Neural crest cell (in vitro differentiated cells): ENCODE results near the gene RPH3AL. TPM values are rescaled to one million over a fixed set of nuclear protein-coding genes. Genes with fewer than 3 reads are reported as not detected.
"Not testable (repeated sequence)": the region's sequence is repeated elsewhere in the genome, so short reads cannot be mapped to it uniquely, and the experiment has no call there.

Experiments
- DNase-seq: peaks from one replicate; pipeline ENCODE4 v3.0.0; 2021; ENCODE audit warnings: low read depth, mixed read lengths, low spot score
- H3K27ac Mint-ChIP-seq: one replicate; pipeline ENCODE4 v1.8.0; 2021; ENCODE audit warnings: mild to moderate bottlenecking, mixed read lengths; ENCODE audit not compliant: unreplicated experiment
- H3K27me3 Mint-ChIP-seq: 2 replicates; pipeline ENCODE4 v1.8.0; 2021; ENCODE audit warnings: low read depth, mild to moderate bottlenecking, mixed read lengths
- H3K36me3 Mint-ChIP-seq: 2 replicates; pipeline ENCODE4 v1.8.0; 2021; ENCODE audit warnings: low read depth, mild to moderate bottlenecking, mixed read lengths
- H3K4me1 Mint-ChIP-seq: 2 replicates; pipeline ENCODE4 v1.8.0; 2021; ENCODE audit warnings: mixed read lengths
- H3K4me3 Mint-ChIP-seq: one replicate; pipeline ENCODE4 v1.8.0; 2021; ENCODE audit warnings: mild to moderate bottlenecking, mixed read lengths
- H3K9me3 Mint-ChIP-seq: 2 replicates; pipeline ENCODE4 v1.8.0; 2021; ENCODE audit warnings: mixed read lengths
- total RNA-seq: library from RNA; stranded (reverse); gene quantifications from 2 replicates; pipeline ENCODE4 v1.2.1, GENCODE V29; 2021
- TF ChIP-seq, protein P1 (sequence below): fragments of 200-600 bp; sonication (generic); conservative IDR thresholded peaks from 2 replicates; pipeline ENCODE4 v1.5.0; 2021; ENCODE audit warnings: antibody characterized with exemption, mild to moderate bottlenecking

RPH3AL gene
- total RNA-seq, 1 donor from 2014 or later = 1.9 TPM

DNA sequence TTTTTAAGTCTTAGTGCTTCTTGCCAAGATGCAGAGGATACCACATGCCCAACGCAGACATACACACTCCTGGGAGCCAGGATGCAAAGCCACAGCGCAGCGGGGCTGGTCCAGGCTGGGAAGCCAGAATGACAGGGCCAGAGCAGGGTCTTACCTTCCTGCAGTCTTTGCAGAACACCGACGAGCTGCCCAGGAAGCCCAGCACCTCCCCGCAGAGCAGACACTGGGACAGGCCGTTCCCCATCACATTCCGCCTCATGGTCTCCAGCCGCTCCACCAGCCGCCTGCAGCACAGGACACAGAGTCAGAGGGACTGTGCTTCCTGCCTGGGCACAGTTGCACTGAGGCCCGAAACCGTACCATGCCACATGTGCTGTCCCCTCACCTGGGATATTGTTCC lies 33.3 kb downstream of the RPH3AL start:
- peaks cover 9% of the 10 kb centered on the region for H3K4me1 Mint-ChIP-seq
- H3K27ac Mint-ChIP-seq = no peak overlapping the region
- H3K27me3 Mint-ChIP-seq = peaks cover 20% of the 10 kb centered on the region
- TF ChIP-seq, protein P1, sequence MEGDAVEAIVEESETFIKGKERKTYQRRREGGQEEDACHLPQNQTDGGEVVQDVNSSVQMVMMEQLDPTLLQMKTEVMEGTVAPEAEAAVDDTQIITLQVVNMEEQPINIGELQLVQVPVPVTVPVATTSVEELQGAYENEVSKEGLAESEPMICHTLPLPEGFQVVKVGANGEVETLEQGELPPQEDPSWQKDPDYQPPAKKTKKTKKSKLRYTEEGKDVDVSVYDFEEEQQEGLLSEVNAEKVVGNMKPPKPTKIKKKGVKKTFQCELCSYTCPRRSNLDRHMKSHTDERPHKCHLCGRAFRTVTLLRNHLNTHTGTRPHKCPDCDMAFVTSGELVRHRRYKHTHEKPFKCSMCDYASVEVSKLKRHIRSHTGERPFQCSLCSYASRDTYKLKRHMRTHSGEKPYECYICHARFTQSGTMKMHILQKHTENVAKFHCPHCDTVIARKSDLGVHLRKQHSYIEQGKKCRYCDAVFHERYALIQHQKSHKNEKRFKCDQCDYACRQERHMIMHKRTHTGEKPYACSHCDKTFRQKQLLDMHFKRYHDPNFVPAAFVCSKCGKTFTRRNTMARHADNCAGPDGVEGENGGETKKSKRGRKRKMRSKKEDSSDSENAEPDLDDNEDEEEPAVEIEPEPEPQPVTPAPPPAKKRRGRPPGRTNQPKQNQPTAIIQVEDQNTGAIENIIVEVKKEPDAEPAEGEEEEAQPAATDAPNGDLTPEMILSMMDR = no peak
- H3K4me3 Mint-ChIP-seq = no peak overlapping the region
- DNase-seq = no peak
- H3K36me3 Mint-ChIP-seq = peaks cover 5% of the 10 kb centered on the region
- peaks cover 23% of the 10 kb centered on the region for H3K9me3 Mint-ChIP-seq

DNA sequence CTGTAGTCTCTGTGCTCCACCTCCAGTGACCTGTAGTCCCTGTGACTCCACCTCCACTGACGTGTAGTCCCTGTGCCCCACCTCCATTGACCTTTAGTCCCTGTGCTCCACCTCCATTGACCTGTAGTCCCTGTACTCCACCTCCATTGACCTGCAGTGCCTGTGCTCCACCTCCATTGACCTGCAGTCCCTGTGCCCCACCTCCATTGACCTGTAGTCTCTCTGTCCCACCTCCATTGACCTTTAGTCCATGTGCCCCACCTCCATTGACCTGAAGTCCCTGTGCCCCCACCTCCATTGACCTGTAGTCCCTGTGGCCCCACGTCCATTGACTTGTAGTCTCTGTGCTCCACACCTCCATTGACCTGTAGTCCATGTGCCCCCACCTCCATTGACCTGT lies 35.5 kb downstream of the RPH3AL start:
- DNase-seq, H3K36me3 Mint-ChIP-seq, H3K27ac Mint-ChIP-seq, H3K4me1 Mint-ChIP-seq, H3K4me3 Mint-ChIP-seq: not testable (repeated sequence)
- peaks cover 12% of the 10 kb centered on the region for H3K27me3 Mint-ChIP-seq
- peaks cover 23% of the 10 kb centered on the region for H3K9me3 Mint-ChIP-seq

DNA sequence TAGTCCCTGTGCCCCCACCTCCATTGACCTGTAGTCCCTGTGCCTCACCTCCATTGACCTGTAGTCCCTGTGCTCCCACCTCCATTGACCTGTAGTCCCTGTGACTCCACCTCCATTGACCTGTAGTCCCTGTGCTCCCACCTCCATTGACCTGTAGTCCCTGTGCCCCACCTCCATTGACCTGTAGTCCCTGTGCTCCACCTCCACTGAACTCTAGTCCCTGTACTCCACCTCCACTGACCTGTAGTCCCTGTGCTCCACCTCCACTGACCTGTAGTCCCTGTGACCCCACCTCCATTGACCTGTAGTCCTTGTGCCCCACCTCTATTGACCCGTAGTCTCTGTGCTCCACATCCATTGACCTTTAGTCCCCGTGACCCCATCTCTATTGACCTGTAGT lies 37.2 kb downstream of the RPH3AL start:
- Mint-ChIP-seq H3K9me3 (peaks cover 23% of the 10 kb centered on the region), H3K27me3 (peaks cover 12% of the 10 kb centered on the region)
- not testable (repeated sequence) for H3K36me3 Mint-ChIP-seq, H3K4me3 Mint-ChIP-seq, H3K4me1 Mint-ChIP-seq, DNase-seq, H3K27ac Mint-ChIP-seq

DNA sequence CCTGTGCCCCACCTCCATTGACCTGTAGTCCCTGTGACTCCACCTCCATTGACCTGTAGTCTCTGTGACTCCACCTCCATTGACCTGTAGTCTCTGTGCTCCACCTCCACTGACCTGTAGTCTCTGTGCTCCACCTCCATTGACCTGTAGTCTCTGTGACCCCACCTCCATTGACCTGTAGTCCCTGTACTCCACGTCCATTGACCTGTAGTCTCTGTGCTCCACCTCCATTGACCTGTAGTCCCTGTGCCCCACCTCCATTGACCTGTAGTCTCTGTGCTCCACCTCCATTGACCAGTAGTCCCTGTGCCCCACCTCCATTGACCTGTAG lies 38.0 kb downstream of the RPH3AL start:
- H3K4me1 Mint-ChIP-seq, H3K27ac Mint-ChIP-seq, H3K36me3 Mint-ChIP-seq, DNase-seq, H3K4me3 Mint-ChIP-seq: not testable (repeated sequence)
- H3K9me3 Mint-ChIP-seq = peaks cover 23% of the 10 kb centered on the region
- H3K27me3 Mint-ChIP-seq = peaks cover 11% of the 10 kb centered on the region

DNA sequence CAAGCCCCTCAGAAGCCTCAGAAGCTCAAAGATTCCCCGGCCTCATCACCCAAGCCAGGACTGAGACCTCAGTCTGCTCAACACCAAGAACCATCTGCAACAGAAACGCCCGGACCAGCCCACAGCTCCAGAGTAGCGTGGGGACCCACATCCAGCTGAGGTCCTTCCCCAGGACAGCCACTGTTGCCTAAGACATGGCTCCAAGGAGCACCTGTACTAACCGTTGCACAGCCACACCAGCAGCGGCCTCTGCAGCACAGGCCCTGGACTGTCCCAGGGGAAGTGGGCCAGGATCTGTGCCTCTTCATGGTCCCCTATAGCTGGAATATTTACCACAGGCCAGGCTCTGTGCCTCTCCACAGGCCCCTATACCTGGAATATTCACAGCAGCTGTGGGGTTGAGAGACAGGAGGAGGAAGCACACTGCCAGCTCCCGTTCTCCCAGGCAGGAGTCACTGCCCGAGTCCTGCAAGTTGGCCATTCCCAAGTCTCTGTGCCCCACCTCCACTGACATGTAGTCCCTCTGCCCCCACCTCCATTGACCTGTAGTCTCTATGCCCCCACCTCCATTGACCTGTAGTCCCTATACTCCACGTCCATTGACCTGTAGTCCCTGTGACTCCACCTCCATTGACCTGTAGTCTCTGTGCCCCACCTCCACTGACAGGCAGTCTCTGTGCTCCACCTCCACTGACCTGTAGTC lies 38.5 kb downstream of the RPH3AL start:
- Mint-ChIP-seq H3K27ac (no peak overlapping the region), H3K9me3 (peaks cover 21% of the 10 kb centered on the region), H3K4me1 (peaks cover 7% of the 10 kb centered on the region), H3K4me3 (no peak overlapping the region), H3K36me3 (peaks cover 5% of the 10 kb centered on the region), H3K27me3 (peaks cover 9% of the 10 kb centered on the region)
- no peak for DNase-seq
- TF ChIP-seq, protein P1 = no peak

DNA sequence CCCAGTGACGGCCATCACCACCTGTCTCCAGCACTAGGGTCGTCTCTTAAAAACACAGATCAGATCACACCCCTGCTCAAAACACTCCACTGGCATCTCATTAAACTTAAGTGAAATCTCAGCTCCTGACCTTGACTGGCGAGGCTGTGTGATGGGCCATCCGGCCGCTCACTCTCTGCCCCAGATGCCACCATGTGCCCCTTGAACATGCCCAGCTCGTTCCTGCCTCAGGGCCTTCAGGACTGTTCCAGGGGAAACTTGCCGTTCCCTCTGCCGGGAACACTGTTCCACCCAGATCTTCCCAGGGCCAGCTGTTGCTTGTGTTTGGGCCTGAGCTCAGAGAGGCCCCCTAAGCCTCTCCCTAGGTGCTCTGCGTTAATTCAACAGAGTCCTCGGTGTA lies 39.4 kb downstream of the RPH3AL start:
- Mint-ChIP-seq H3K36me3 (peaks cover 5% of the 10 kb centered on the region), H3K9me3 (peaks cover 21% of the 10 kb centered on the region), H3K4me1 (peaks cover 8% of the 10 kb centered on the region), H3K27me3 (peaks cover 9% of the 10 kb centered on the region), H3K27ac (no peak overlapping the region), H3K4me3 (no peak overlapping the region)
- no peak for DNase-seq
- TF ChIP-seq, protein P1 = no peak

DNA sequence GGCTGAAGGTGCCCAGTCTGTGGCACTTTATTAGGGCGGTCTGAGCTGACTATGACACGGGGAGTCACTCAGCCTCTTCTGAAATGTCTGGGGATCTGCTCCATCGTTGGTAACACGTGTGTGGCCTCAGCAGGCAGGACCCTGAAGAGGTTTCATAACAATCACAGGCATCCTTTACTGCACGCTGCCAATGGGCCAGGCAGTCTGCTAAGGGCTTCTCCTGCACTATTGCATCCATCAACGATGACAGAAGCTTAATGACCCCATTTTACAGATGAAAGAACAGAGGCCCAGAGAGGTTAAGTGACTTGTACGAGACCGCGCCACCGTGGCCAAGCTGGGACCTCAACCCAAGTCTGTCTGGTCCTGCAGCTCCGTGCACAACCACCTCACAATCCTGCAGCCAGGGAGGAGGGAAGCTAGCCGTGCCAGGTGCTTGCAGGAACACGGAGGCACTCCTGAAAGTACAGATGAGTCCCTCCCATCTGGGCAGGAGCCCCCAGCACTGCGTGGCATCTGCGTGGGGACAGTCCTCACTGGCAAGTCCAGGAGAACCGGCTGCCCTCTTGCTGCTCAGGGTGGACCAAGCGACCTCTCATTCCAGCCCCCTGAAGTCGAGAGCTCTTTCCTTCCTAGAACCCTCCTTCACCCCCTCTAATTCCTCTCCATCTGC lies 40.0 kb downstream of the RPH3AL start:
- Mint-ChIP-seq H3K27ac (no peak overlapping the region), H3K4me3 (no peak overlapping the region), H3K4me1 (peaks cover 14% of the 10 kb centered on the region), H3K27me3 (peaks cover 9% of the 10 kb centered on the region), H3K9me3 (peaks cover 17% of the 10 kb centered on the region), H3K36me3 (peaks cover 5% of the 10 kb centered on the region)
- TF ChIP-seq, protein P1 = no peak
- no peak for DNase-seq
